HG03575 (cell line): ENCODE results near the gene CARS2.
"Not testable (repeated sequence)": the region's sequence is repeated elsewhere in the genome, so short reads cannot be mapped to it uniquely, and the experiment has no call there.

Source experiments
- ATAC-seq: cut with Tn5 transposase; IDR thresholded peaks from one replicate; pipeline ENCODE4 v1.9.1; 2021; ENCODE audit not compliant: unreplicated experiment, insufficient number of reproducible peaks, low FRiP score; ENCODE audit errors: extremely low read depth

Gene CARS2

DNA sequence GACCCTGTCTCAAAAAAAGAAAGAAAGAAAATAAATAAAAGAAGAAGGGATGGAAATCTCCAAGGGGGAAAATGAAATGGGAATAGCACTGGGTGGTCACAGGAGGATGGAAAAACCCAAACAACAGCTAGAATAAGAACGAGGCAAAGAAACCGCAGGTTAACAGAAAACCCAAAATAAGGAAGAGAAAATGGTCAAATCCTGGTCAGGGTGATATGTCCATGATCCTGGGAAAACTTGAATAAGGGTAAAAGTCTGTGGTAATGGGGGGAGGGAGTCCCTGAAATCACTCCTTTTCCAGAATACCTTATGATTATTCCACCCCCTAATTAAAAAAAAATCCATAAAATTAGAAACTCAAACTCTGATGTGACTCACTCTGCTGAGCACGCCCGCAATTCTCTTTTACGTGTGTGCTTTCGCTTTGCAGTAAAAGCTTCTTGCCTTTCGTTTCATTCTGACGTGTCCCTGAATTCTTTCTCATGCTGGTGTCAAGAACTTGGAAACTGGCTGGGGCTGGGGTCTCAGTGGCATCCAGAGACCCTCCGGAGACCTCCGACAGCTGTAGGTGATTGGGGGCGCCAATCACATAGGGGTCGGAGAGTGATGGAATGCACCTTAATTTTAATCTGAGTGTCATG is 94.8 kb downstream of the CARS2 start:
- ATAC-seq: peak; percentile 50

DNA sequence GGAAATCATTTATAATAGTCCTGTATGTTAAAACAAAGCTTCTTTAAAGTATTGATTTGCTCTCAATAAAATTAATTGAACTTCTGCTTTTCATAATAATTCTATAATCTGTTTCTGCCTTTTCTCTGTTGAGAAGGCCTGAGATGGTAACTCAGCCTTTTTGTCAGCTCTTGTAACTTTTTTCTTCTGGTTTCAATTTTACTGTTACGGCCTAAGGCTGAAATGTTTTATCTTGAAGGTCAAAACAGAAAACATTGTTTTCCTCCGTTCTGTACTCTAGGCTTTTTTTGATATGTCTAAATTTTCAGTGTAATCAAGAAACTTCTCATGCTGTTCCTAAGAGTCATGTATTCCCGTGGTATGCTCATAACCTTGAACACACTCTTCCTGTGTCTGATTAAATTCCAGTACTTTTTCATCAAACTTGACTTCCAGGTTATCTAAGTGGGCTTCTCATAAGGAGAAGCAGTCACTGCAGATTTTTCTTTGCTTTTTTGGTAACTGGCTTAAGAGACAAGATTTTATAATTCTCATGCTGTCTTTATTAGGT is 98.2 kb downstream of the CARS2 start:
- no peak for ATAC-seq

DNA sequence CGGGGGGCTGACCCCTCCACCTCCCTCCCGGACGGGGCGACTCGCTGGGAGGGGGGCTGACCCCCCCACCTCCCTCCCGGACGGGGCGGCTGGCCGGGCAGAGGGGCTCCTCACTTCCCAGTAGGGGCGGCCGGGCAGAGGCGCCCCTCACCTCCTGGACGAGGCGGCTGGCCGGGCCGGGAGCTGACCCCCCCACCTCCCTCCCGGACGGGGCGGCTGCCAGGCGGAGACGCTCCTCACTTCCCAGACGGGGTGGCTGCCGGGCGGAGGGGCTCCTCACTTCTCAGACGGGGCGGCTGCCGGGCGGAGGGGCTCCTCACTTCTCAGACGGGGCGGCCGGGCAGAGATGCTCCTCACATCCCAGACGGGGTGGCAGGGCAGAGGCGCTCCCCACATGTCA is 99.6 kb downstream of the CARS2 start:
- not testable (repeated sequence) for ATAC-seq

DNA sequence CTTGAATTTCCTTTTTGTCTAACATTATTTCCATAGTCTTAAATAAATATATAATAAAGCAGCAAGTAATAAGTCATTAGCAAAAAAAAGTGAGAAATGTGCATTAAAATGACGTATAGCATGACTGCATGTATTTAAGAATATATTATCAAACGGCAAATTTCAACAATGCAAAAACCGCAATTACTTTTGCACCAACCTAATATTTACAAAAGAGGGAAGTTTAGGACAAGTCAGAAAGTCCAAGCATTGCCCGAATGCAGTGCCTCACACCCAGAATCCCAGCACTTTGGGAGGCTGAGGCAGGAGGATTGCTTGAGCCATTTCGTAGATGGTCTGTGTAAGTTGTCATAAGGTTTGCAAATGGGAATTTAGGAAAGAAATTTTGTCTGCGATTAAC is 100.8 kb downstream of the CARS2 start:
- no peak for ATAC-seq

DNA sequence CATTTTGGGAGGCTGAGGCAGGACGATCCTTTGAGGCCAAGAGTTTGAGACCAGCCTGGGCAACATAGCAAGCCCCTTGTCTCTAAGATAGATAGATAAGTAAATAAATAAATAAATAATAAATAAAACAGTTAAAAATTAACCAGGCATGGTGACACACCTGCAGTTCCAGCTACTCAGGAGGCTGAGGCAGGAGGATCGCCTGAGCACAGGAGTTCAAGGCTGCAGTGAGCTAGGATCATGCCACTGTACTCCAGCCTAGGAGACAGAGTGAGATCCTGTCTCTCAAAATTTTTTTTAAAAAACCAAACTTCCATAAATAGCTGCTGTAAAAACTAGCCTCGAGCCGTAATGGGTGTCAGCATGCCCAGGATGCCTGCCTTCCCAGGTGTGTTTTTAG is 104.9 kb downstream of the CARS2 start:
- ATAC-seq: no peak

DNA sequence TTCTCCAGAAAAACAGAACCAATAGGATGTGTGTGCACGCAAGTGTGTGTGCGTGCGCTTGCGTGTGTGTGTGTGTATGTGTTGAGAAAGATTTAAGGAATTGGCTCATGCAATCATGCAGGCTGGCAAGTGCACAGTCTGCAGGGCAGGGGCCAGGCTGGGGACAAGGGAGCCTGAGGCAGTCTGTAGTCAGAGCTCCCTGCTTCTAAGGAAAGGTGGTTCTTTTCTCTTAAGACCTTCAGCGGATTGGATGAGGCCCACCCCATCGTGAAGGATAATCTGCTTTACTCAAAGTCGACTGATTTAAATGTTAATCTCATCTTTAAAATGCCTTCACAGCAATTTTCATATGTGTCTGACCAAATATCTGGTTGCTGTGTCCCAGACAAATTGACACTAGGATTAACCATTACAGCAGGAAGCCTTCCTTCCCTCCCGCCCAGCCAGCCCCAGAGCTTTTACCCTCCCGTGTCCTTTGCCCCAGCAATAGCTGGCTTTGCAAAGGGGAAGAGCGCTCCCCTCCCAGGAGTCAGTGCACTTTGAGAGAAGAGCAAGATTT is 105.6 kb downstream of the CARS2 start:
- no peak for ATAC-seq

DNA sequence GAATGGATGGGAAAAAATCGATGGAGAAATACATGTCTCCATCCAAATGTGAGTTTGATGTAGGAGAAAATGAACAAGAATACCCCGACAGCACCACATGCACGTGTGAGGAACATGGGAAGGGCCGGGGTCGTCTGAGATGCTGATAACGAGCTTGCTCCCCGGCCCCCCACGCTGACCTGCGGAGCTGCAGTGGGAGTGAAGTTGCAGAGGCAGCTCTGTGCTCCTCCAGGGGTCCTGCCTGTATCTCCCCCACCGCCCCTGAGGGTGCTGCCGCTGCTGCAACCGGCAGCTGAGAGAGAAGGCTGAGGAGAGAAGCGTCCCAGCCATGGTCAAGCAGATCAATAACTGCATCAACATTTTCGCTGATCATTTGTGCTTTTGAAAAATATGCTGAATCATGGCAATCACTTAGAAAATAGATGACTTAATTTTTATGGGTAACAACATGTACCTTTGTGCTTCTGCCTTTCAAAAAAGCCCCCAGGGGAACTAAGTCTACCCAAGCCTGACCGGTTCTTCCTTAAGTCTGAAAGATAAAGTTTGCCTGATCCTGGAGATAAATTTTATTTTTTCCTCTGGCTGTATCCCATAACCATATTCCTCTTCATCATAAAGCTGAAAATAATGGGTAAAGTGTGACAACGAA is 108.8 kb downstream of the CARS2 start:
- no peak for ATAC-seq

DNA sequence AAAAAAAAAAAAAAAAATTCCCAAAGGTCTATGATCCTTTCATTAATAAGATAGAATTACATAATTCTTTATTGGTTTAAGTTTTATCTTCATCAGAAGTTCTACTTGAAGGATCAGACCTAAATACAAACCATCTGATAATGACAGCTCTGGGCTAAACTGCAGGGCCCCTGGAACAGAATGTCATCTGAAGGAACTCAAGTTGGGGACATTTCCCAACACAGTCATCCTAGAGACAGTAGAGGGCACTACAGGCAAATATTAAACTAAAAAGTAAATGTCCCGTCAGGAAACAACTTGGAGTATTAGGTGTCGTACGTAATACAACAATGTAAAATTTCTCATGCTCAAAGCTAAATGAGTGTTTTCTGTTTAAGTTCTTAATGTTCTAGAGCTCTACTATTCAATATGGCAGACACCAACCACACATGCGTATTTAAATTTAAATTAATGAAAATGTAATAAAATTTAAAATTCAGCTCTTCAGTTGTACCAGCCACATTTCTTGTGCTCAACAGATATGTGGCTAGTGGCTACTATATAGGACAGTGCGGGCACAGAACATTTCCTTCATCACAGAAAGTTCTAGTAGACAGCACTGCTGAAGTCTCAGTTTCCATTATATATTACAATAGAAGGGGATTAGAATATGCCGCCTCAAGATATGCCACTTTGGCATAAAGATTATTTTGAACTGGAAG is 112.3 kb downstream of the CARS2 start:
- ATAC-seq: peak; percentile 76

DNA sequence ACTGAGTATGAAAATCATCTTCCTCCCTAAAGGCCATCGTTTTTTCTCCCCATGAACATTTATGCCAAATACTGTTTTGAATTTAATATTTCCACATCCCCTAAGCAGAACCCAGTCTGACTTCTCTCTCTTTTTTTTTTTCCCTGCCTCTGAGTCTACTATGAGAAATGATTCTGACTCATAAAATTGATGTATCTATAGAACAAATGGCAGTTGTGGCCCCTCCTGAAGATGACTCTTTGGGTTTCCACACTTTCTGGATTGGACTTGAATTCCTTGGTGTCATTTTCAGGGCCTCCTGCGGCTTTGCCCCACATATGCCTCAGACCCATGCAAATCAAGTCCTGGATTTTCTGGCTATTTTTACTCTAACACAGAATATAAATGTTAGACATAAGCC is 113.3 kb downstream of the CARS2 start:
- ATAC-seq: no peak
